ENCODE results near the gene POLR2F. TPM values are rescaled to one million over a fixed set of nuclear protein-coding genes. Genes with fewer than 3 reads are reported as not detected.

The POLR2F gene
- 46.6 and 48.7 TPM in 2 replicates for total RNA-seq

DNA sequence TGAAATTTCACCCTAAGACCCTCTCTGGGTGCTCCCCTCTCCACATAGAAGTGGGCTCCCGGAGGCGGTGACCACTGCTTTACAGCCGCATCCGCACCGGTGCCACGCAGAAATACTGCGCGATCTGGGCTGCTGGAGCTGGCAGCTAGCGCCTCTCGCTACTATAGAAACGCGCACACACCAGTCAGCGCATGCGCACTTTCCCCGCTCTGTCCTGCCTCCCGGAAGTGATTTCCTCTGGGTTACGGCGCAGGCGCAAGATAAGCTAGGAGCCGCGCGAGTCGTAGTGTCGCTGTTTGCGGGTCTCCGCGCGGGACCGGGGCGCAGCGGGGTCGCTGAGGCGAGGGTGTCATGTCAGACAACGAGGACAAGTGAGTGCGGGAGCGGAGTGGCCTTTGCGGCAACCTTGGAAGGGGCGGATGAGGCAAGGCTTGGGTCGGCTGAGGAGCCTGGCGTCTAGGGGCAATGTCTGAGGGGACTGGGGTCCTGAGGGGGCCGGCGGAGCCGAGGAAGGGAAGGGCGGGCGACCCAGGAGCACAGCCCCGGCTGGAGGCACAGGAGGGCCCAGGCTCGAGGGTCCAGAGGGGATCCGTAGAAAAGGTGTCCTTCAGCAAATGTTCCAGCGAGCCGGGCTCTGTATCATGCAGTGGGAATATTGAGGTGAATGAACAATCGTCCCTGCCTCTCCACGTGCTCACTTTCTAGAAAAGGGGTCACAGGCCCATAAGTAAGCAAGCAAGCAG lies at the start of gene POLR2F, which contains the start of gene C22orf23:
TSS of gene POLR2F (plus strand) at position 263 of the 743 bp plus-strand sequence. CDS start at position 352, 89 bp downstream.
TSS of gene C22orf23 (minus strand) at position 165 of the 743 bp plus-strand sequence. CDS start 452 bp downstream, outside the sequence.
- DNase-seq: peak; percentile 97

DNA sequence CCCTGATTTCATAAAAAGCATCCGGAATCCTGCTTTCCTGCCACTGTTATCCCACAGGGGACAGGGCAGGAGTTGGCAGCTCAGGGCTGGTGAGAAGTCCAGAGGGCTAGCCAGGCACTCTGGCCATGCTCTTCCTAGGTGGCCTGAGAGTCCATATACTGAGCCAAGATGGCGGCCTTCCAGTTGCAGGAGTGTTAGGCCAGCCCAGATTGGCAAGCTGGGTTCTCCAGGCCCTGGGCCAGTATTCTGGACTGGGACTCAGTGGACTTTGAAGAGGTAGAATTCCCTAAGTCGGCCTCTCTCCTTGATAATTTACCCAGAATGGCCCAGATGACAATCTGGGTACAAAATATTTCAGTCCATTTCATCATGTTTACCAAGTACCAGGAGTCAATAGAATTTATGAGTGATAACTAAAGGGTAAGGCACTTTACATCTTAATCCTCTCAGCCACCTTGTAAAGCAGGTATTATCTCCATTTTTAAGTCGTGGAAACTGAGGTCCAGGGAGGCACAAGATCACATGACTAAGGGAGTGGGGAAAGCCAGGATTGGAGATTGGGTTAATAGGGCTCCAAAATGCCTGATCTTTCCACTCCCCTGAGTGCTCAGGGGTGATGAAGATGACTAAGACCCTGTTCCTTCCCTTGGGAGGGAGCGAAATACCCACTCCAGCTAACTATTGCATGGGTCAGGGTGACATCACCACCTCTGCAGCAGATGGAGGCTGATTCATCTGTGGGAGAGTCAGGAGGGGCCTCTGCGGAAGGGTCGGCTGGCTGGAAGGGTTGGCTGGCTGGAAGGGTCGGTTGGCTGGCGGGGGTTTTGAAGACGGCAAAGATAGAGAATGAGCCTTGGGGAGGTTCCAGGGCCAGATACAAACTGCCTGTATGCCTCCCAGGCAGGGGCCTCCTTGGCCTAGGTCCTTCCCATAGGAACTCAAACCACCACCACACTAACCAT lies 48.6 kb upstream of the POLR2F start:
- DNase-seq: peak; percentile 95

DNA sequence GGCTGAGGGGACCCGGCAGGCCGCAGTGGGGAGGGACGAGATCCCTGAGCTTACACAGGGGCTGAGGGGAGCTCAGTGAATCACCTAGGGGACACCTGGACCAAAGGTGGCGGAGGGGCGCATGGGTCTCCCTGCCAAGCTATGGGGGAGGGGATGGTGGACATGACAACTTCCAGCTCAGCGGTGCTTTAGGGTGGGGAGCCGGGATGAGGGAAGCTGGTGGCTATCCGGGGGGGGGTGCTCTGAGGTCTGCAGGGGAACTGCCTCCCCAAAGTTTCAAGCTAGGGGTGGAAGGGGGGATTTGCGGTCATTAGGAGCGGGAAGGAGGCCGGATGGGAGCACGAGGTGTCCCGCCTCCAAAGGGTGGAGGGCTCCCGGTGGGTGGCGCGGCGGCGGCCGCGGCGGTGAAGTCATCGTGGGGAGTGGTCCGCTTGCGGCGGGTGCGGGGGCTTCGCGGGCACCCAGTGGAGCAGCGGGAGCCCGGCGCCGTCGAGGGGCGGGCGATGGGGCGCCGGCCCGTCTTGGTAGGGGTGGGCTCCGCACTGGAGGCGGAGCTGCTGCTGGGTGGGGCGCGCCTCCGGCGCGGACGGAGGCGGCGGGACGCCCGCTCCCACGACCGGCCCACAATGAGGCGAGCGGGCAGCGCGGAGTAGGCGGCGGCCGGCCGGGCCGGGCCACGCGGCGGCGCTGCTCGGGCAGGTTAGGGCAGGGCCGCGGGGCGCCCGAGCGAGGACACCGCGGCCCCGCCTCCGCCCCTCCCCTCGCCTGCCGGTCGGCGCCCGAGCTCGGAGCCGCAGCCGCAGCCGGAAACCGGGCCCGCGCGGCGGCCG lies 47.8 kb upstream of the POLR2F start, which contains the start of gene MICALL1:
TSS of gene MICALL1 (plus strand) at position 764 of the 830 bp plus-strand sequence. CDS start 126 bp downstream, outside the sequence.
- peak; percentile 75 for DNase-seq

DNA sequence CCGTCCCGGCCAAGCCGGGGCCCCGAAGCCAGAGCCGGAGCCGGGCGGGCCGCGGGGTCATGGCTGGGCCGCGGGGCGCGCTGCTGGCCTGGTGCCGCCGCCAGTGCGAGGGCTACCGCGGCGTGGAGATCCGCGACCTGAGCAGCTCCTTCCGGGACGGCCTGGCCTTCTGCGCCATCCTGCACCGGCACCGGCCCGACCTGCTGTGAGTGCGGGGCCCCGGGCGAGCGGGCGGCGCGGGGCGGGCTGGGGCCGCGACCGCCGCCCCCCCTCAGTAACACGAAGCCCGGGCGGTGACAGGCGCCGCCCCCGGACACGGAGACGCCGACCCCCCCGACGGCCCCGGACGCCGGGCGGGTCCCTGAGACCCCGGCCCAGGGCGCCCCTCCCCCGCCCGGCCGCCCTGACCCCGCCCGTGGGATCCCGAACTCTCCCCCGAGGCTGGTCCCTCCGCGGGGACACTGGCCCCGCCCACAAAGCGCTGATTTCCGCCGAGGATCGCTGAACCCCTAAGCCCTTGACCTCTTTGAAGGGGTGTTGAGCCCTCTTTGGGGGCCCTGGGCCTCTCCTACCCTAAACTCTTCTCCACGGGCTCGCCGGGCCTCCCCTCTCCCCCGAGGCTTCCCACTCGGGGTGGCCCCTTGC lies 47.0 kb upstream of the POLR2F start:
- DNase-seq: no peak

DNA sequence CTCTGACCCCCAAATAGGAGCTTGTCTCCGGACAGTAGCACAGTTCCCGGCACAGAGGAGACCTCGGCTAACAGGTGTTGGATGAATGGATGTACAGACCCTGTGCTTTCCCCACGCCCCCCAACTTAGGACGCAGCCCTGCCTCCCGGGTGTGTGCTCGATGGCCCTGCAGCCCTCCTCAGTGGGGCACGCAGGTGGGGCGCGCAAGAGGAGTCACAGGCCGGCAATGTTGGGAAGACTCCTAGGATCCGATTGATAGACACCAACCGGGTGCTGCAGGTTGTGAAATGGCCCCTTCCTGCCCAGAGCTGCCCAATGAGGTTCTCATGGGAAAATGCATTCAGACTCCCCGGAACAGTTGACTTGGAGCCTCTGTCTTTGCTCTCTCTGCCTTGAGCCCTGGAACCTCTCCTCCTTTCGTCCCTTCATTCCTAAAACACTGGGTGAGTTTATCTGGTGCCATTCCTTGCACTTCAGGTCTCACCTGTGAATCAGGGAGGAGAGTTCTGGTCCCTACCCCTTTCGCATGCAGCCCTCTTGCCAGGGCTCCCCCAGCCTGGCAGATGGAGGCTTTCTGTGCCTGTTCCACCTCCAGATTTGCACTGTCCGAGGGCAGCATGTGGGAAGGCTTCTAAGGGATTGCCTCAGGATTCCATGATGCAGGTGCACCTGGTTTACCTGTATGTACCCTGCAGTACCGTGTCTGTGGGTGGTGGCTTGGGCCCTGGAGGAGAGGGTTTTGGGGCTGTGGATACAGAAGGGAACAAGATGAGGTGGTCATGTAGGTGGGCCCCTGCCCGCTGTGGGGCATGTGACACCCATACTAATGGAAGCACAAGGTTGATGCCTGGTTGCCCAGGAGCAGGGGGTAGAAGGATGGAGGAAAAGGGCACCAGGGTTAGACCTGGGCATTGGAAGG lies 46.2 kb upstream of the POLR2F start:
- no peak for DNase-seq

DNA sequence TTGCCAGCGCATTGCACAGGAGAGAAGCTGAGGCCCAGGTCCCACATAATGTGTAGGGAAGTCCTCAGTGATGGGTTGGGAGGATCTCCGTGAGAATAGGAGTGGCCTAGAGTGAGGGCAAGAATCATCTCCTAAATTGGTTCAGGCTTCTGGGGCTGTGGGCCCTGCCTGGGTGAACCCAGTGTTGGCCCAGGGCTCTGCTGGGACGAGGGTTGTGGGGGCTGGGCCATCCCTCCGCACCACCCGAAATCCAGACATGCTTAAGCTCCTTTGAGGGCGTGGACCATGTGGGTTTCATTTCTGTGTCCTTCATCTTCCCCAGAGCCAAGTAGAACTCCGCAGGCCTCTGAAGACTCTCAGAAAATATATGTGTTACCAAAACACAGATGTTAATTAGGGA lies 43.7 kb upstream of the POLR2F start:
- no peak for DNase-seq

DNA sequence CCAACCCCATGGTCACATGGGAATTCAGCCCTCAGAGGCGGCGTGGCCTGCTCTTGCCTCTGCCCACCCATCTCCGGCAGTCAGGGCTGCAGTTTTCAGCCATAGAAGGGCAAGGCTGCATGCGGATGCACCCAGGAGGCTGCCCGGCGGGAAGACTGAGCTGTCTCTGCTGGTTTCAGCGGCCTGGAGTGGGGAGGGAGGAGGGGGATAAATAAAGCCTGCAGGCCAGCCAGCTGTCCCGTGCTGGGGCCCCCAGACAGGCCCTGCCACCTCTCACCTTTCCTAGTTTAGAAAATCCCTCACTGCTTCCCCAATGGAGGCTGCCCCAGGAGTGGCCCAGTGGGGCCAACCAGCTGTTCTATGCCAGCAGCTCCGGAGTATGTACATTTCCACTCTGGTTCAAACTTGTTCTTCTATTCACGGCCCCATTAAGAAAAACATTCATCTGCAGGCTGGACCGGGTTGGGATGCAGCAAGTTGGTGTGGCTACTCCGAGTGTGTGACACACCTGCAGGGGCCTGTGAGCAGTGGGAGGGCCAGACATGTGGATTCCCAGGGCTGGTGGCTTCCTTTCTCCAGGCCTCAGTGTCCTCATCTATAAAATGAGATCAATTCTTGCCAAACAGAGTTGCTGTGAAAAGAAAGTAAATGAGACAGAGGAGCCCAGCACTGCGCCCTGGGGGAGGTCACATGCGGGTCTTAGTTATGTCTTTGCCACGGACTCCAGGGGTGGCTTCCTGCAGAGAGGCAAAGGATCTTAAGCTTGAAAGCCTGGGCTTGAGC lies 42.4 kb upstream of the POLR2F start:
- no peak for DNase-seq

DNA sequence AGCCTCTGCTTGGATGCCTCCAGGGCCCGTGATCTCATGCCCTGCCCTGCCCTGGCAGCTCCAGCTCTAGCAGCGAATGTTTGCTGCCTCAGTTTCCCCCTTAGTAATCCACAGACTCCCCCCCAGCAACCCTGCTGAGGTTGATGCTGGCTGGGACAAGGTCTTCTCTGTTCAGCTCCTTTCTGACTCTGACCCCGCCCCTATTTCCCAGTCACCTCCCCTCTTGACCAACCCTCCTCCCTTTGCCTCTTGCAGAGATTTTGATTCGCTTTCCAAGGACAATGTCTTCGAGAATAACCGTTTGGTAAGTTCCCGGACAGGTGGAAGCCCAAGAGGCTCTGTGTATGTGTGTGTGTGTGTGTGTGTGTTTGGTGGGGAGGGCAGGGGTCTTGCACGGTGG lies 41.8 kb upstream of the POLR2F start:
- no peak for DNase-seq

DNA sequence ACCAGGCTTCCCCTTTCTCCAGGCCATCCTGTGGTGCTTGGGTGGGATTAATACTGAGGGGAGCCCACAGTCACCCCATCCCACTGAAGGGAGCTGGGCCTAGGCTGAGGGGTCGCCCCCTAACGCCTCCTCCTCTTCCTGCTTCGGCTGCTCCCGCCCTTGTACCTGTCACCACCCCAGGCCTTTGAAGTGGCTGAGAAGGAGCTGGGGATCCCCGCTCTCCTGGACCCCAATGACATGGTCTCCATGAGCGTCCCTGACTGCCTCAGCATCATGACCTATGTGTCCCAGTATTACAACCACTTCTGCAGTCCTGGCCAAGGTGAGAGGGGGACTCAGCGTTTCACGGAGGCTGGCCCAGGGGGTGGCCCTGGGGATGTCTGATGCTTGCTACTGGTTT lies 41.3 kb upstream of the POLR2F start:
- DNase-seq: no peak

DNA sequence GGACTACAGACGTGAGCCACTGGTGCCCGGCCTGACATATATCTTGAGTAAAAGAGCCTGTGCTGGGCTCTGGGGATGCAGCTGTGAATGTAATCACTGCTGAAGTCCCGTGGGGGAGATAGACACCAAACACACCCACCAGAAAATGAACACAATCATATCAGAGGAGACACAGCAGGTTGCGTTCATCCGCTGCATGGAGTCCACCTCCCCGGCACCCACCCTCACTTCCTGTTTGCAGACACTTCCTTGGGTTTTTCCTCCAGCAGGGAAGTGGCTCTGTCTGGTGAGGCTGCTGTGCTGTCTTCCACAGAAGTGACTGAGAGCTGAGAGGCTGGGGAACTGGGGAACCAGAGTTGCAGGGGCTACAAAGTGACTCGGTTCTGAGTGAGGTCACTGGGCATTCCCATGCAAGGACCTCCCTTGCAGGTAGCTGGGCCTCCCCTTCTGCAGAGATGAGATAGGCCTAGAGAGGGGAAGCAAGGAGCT lies 40.2 kb upstream of the POLR2F start:
- no peak for DNase-seq

DNA sequence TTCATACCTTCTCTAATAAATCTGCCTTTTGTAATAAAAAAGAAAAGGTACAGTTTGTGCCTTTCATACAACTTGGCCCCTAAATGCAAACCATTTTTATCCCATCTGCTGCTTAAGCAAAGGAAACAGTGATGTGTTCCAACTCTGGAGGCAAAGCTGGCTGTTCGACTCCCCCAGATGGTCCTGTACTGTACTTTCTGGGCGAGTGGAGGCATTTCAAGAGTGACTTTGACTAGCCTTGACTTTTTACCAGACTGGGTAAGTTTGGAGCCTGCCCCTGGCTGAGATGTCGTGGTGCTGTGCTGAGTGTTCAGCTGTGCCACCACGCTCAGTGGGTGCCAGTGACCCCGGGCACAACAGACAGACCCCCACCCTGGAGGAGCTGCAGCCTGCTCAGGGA lies 37.2 kb upstream of the POLR2F start:
- no peak for DNase-seq

DNA sequence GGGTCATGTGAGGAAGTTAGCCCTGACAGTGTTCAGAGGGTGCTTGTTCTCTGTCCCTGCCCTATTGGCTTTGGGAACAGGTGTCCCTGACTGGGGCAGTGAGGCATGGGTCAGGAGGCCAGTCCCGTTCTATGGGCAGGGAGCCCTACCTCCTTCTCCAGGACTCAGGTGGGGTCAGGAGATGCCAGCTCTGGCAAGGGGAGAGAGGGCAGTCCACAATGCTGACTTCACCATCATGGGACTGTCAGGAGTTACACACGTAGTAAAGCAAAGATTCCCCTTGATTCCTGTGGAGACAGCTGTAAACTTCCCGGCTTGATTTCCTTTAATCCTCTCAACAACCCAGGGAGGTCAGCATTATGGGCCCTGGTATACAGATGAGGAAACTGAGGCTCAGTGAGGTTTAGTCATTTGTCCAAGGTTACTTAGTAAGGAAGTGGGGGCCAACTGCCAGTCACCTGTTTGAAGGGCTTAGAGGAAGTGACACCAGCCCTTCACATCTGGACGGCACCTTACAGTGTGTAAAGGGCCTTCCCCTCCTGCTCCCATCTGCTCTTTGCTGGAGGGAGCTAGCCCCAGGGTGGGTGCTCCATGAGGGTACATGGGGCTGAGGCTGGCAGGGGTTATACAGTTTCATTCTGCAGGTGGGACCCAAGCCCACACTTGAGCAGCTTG lies 35.5 kb upstream of the POLR2F start:
- no peak for DNase-seq

DNA sequence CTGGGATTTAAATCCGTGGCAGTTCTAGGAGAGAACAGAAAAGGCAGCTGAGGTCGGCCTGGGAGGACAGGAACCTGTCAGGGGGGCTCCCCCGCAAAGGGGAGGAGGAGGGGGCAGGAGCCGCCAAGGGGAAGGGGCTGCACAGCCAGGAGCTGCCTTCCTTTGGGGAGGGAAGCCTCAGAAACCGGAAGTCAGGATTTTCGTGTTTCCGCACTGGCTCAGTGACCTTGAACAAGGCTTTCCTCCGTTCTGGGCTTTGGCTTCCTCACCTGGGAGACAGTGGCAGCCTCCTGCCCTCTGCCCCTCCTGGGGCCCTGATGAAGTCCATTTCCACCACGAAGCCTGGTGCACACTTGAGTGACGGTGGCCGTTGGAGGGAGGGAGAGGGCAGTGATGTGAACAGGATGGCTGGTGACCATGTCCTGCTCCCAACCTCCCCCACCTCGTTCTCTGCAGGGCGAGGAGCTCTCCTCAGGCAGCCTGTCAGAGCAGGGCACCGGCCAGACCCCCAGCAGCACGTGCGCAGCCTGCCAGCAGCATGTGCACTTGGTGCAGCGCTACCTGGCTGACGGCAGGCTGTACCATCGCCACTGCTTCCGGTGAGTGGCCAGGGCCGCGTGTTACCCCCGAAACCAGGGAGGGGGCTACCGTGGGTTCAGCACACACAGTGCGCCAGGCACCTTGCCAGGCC lies 34.8 kb upstream of the POLR2F start:
- no peak for DNase-seq

DNA sequence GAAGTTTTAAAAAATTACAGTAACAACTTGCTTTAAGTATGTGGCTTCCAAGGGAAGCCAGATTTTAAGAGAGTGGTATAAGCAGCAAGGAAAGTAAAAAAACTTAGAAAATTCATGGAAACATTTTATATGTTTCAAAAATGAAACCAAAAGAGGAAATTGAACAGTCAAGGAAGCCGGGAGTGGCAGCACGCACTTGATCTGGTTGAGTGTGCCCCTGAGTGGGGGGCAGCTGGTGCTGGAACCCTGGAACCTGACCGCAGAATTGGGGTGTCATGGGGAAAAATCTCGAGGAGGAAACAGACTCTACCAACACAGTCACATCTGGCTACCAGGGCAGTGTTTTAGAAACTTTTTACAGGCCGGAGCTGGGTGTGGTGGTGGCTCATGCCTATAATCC lies 33.4 kb upstream of the POLR2F start:
- DNase-seq: no peak

DNA sequence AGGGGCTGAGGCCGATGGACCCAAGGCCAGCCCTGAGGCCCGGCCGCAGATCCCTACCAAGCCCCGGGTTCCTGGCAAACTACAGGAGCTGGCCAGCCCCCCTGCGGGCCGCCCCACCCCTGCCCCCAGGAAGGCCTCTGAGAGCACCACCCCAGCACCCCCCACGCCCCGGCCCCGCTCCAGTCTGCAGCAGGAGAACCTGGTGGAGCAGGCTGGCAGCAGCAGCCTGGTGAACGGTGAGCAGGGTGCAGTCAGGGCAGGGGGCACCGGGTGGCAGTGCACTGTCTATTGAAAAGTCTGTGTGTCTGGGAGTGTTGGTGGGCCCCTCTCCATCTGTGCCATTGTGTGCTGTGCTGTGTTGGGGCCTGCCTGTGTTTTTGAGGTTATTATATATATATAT lies 31.3 kb upstream of the POLR2F start:
- no peak for DNase-seq

DNA sequence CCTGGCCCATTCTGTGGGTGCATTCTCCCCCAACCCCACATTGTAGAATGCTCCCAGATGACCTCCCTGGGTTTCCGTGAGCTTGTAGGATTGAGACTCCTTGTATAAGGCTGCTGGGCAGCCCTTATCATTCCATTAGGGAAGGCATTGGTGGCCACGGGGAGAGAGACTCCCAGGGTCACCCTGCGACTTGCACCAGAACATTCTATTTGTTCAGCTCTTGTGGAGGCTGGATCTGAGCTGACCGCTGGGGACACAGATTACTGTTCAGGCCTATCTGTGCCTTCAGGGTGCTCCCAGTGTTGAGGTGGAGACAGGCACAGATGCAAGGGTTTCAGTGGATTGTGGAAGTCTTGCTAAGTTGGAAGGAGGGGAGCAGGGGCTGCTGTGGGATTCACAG lies 29.6 kb upstream of the POLR2F start:
- DNase-seq: no peak

DNA sequence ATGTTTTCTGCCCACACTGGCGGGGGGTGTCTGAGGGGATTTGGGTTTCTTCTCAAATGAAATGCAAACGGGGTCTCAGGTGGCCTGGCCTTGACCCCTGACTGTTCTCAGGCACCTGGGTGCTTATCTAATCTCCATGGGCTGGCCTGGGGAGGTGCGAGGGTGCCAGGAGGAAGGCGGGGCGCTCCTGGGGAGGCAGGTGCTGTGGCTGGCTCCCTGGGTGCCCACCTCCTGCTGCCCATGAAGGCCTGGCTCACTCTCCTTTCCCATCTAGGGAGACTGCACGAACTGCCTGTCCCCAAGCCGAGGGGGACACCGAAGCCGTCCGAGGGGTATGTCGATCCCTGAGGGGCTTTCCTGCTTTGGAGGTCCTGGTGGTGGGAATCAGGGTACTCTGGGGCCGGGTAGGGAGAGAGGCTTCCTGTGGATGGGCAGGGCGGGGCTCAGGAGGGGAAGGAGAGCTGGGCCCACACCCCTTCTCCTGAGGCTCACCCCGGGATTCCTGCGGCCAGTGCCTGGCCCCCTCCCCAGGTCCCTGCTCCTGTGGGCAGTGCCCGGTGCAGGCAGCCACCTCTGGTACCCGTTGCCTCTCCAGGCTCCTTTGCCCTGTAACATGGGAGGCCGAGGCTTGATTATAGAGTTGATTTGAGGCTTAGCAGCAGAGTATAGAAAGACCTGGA lies 29.0 kb upstream of the POLR2F start:
- DNase-seq: no peak

DNA sequence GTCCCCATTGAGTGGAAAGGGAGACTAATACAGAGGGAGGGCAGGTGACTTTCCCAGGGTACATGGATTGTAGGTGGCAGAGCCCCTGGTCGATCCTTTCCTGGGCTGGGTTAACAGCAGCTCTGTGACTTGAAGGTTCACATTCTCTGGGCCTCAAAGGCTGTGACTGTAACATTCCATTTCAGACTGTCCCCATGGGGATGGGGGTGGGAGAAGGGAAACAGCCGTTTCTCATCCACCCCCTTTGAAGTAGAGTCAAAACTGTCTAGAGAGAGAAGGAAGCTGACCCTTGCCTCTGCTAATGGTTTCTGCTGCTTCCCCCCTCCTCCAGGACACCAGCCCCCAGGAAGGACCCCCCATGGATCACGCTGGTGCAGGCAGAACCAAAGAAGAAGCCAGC lies 28.2 kb upstream of the POLR2F start:
- no peak for DNase-seq
